ENCODE results near the gene OSGIN1.

DNA sequence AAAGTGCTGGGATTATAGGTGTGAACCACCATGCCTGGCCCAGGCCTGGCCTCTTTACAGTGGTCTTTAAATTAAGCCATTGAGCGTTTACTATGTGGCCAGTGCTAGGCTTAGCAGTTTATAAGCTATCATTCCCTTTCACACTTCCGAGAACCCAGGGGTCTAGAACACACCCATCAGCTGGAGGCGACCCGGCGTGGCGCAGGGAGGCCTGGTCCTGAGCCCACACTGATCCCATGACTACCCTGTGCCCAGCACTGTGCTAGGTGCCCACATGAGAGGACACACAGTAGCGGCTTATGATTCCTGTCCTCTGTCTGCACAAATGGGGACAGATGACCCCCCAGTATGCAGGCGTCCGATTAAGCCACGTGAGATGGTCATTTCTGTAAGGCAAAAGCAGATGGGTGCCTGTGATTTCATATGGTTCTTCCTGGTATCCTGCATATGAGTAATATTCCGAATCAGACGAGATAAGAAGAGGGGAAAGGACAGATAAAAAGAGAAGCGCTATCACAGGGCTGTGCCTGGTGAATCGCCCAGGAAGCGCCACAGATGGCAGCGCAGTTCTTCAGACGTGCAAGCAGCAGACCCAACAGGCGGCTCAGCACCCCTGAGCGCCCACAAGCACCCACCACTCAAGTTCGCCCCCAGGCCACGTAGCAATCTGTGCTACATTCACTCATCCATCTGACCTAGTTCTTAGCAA lies 5.3 kb downstream of the OSGIN1 start:
- TF ChIP-seq, protein P1, sequence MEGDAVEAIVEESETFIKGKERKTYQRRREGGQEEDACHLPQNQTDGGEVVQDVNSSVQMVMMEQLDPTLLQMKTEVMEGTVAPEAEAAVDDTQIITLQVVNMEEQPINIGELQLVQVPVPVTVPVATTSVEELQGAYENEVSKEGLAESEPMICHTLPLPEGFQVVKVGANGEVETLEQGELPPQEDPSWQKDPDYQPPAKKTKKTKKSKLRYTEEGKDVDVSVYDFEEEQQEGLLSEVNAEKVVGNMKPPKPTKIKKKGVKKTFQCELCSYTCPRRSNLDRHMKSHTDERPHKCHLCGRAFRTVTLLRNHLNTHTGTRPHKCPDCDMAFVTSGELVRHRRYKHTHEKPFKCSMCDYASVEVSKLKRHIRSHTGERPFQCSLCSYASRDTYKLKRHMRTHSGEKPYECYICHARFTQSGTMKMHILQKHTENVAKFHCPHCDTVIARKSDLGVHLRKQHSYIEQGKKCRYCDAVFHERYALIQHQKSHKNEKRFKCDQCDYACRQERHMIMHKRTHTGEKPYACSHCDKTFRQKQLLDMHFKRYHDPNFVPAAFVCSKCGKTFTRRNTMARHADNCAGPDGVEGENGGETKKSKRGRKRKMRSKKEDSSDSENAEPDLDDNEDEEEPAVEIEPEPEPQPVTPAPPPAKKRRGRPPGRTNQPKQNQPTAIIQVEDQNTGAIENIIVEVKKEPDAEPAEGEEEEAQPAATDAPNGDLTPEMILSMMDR (conservative IDR thresholded peaks at IDR 0.05 in 1 of 2, IDR thresholded peaks at IDR 0.05 in 1 of 2; ENCODE audit: extremely low read depth in 1 of 2, insufficient read depth in 1 of 2, low read depth in 1 of 2, low read length in 2 of 2) = no peak
- no peak for TF ChIP-seq EZH2 (IDR thresholded peaks at IDR 0.05; ENCODE audit: borderline replicate concordance, low read length)
